ENCODE measurements around the gene TAX1BP3.

DNA sequence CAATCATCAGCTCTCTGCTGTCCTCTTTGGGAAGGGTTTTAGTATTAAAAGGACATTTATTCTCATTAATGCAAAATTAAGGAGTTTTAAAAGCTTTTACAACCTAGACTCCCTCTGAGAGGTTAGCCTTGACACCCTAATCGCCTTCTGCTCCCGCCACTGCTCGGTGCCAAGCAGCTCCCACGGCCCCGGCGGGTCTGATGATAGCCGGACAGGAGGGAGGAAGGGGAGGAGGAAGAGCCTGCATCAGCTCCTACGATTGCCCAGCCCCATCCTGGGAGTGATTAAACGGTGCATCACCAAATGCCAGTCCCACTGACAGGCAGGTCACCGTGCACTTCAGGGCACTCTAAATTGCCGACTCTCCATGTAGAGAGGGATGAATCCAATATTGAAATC is 40.6 kb downstream of the TAX1BP3 start:
- TF ChIP-seq POLR2A (IDR thresholded peaks at IDR 0.05; ENCODE audit: low read depth, low read length) (no peak), TAF1 (IDR thresholded peaks at IDR 0.05; ENCODE audit: low read depth, low read length) (no peak), PAX5 (IDR thresholded peaks at IDR 0.05; ENCODE audit: insufficient read depth, low read length, severe bottlenecking) (no peak), POLR2AphosphoS5 (IDR thresholded peaks at IDR 0.05; ENCODE audit: low read depth, low read length) (no peak), SPI1 (IDR thresholded peaks at IDR 0.05; ENCODE audit: low read depth, low read length) (no peak), POU2F2 (IDR thresholded peaks at IDR 0.05; ENCODE audit: low read depth, low read length) (no peak)

All from GM12891 (cell line).